Neuron (in vitro differentiated cells): ENCODE data around the gene SUCLG2.

ENCODE experiments used
- H2AFZ ChIP-seq: one replicate; pipeline ENCODE4 v1.6.1; 2013; ENCODE audit warnings: low read depth, mild to moderate bottlenecking, inconsistent platforms, low read length, moderate library complexity
- H3K27me3 ChIP-seq: one replicate; pipeline ENCODE4 v1.6.1; 2013; ENCODE audit warnings: low read length; ENCODE audit not compliant: insufficient read depth
- H3K36me3 ChIP-seq: one replicate; pipeline ENCODE4 v1.6.1; 2013; ENCODE audit warnings: low read length; ENCODE audit not compliant: insufficient read depth
- H3K4me1 ChIP-seq: one replicate; pipeline ENCODE4 v1.6.1; 2013; ENCODE audit warnings: low read length; ENCODE audit not compliant: insufficient read depth
- H3K4me3 ChIP-seq: 2 replicates; pipeline ENCODE4 v1.5.1; 2013; ENCODE audit warnings: mild to moderate bottlenecking, low read length, moderate library complexity
- H3K9me3 ChIP-seq: one replicate; pipeline ENCODE4 v1.6.1; 2013; ENCODE audit warnings: low read length

SUCLG2 gene

GRCh38 chr3:67619991-67620390 is 34.4 kb downstream of the SUCLG2 start:
- H2AFZ ChIP-seq: no peak overlapping the region
- no peaks in the 10 kb centered on the region for H3K27me3 ChIP-seq
- peaks cover 2% of the 10 kb centered on the region for H3K9me3 ChIP-seq
- peaks cover 12% of the 10 kb centered on the region for H3K36me3 ChIP-seq
- no peak overlapping the region for H3K4me3 ChIP-seq
- H3K4me1 ChIP-seq: peaks cover 12% of the 10 kb centered on the region

GRCh38 chr3:67617518-67617917 is 36.9 kb downstream of the SUCLG2 start:
- H2AFZ ChIP-seq: no peak overlapping the region

GRCh38 chr3:67616046-67616445 is 38.4 kb downstream of the SUCLG2 start:
- Histone ChIP-seq H3K27me3 (no peaks in the 10 kb centered on the region), H3K4me3 (no peak overlapping the region), H3K4me1 (no peaks in the 10 kb centered on the region), H3K9me3 (no peaks in the 10 kb centered on the region), H2AFZ (no peak overlapping the region), H3K36me3 (peaks cover 9% of the 10 kb centered on the region)

More at GRCh38 chr3:67617518-67617917, 36.9 kb downstream of the SUCLG2 start:
- H3K9me3 ChIP-seq: no peaks in the 10 kb centered on the region
- no peak overlapping the region for H3K4me3 ChIP-seq
- H3K27me3 ChIP-seq: no peaks in the 10 kb centered on the region
- H3K4me1 ChIP-seq: no peaks in the 10 kb centered on the region
- H3K36me3 ChIP-seq: peaks cover 9% of the 10 kb centered on the region

DNA sequence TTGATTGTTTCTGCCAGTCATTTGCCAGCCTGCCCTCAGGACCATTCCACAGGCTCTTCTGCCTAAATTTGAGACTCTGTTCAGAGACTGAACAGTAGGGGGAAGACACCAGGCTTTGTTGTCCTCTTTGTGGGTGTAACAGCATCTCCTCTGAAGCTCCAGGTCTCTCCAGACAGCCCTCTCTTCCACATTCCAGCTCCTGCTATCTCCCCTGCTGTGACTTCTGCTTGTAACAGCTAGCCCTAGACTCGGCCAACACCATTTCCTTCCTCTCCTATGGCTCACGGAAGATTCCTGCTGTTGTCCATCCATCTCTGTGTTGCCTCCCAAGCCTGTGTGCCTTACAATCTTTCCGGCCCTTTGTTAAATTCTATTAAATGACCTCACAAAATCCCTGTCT is 40.2 kb downstream of the SUCLG2 start:
- Histone ChIP-seq H3K36me3 (peaks cover 12% of the 10 kb centered on the region), H3K4me3 (no peak overlapping the region), H3K4me1 (no peaks in the 10 kb centered on the region), H3K27me3 (no peaks in the 10 kb centered on the region), H3K9me3 (no peaks in the 10 kb centered on the region), H2AFZ (no peak overlapping the region)

GRCh38 chr3:67610458-67610857 is 44.0 kb downstream of the SUCLG2 start:
- Histone ChIP-seq H2AFZ (no peak overlapping the region), H3K4me1 (no peaks in the 10 kb centered on the region), H3K27me3 (no peaks in the 10 kb centered on the region), H3K36me3 (peaks cover 39% of the 10 kb centered on the region), H3K9me3 (no peaks in the 10 kb centered on the region), H3K4me3 (no peak overlapping the region)

DNA sequence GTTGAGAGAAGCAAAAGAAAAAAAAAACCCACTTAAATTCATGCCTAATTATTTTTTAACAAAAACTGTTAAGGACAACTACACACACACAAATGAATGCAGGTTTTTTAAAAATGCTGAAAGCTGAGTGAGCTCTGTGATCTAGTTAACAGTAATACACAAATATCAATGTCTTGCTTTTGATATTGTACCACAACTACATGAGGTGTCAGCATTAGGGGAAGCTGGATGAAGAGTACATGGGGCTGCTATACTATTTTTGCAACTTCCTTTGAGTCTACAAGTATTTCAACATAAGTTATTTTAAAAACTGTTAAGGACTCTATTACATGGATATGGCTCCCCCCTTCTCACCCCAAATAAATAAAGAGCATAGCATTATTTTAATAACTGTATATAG is 44.7 kb downstream of the SUCLG2 start:
- peaks cover 46% of the 10 kb centered on the region for H3K36me3 ChIP-seq

DNA sequence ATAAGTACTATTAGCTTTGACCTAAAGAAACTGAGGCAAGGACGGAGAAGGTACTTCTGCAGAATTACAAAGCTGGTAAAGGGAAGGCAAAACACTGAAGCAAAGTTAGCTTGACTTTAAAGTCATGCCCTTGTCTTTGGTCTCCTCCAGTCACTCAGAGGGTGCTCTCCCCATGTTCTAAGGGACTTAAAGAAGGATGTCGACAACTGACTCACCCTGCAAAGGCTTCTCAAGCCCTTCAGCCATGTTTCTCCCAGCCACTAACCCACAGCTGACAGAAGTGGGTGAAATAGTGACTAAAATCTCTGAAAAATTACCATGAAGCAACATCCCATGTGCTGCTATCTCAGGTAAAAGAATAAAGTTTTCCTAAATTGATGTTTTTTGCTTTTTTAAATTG is 46.4 kb downstream of the SUCLG2 start:
- Histone ChIP-seq H3K27me3 (no peaks in the 10 kb centered on the region), H2AFZ (no peak overlapping the region), H3K36me3 (peaks cover 51% of the 10 kb centered on the region), H3K4me3 (no peak overlapping the region), H3K4me1 (no peaks in the 10 kb centered on the region), H3K9me3 (no peaks in the 10 kb centered on the region)

More for the DNA sequence above, 44.7 kb downstream of the SUCLG2 start:
- Histone ChIP-seq H3K4me1 (no peaks in the 10 kb centered on the region), H3K27me3 (no peaks in the 10 kb centered on the region), H2AFZ (no peak overlapping the region), H3K9me3 (no peaks in the 10 kb centered on the region), H3K4me3 (no peak overlapping the region)

- Histone ChIP-seq H2AFZ (no peak overlapping the region), H3K9me3 (no peaks in the 10 kb centered on the region), H3K36me3 (peaks cover 48% of the 10 kb centered on the region), H3K4me3 (no peak overlapping the region), H3K27me3 (no peaks in the 10 kb centered on the region), H3K4me1 (no peaks in the 10 kb centered on the region)
Measured at GRCh38 chr3:67605377-67605776, 49.0 kb downstream of the SUCLG2 start.

GRCh38 chr3:67602816-67603215 is 51.6 kb downstream of the SUCLG2 start:
- H3K9me3 ChIP-seq: no peaks in the 10 kb centered on the region
- H3K4me3 ChIP-seq: no peak overlapping the region
- no peaks in the 10 kb centered on the region for H3K4me1 ChIP-seq
- peaks cover 35% of the 10 kb centered on the region for H3K36me3 ChIP-seq
- no peaks in the 10 kb centered on the region for H3K27me3 ChIP-seq
- no peak overlapping the region for H2AFZ ChIP-seq

GRCh38 chr3:67601919-67602608 is 52.3 kb downstream of the SUCLG2 start:
- H3K27me3 ChIP-seq: no peaks in the 10 kb centered on the region
- no peaks in the 10 kb centered on the region for H3K9me3 ChIP-seq
- H3K36me3 ChIP-seq: peaks cover 28% of the 10 kb centered on the region

GRCh38 chr3:67601385-67601784 is 53.0 kb downstream of the SUCLG2 start:
- Histone ChIP-seq H3K4me3 (no peak overlapping the region), H3K27me3 (no peaks in the 10 kb centered on the region), H3K4me1 (no peaks in the 10 kb centered on the region), H3K36me3 (peaks cover 23% of the 10 kb centered on the region), H2AFZ (no peak overlapping the region), H3K9me3 (no peaks in the 10 kb centered on the region)

More at GRCh38 chr3:67601919-67602608, 52.3 kb downstream of the SUCLG2 start:
- Histone ChIP-seq H3K4me1 (no peaks in the 10 kb centered on the region), H2AFZ (no peak overlapping the region), H3K4me3 (no peak overlapping the region)

DNA sequence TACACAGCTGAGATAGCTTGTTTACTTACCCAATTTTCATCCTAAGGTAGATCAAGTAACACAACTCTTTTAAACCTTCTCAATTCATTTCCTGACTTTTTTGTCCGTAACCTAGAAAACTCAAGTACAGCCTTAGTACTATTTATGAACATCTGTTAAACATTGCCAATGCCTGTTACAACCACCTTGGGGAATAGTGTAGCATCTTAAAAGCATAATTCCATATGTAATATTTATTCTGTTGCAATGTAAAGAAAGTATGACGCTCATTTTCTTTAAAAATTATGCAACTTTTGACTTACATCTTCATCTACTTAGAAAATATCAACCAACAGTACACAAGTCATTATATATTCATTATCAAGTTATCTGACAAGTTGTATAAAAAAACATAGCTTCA is 54.6 kb downstream of the SUCLG2 start:
- no peak overlapping the region for H3K4me3 ChIP-seq
- H3K36me3 ChIP-seq: peaks cover 8% of the 10 kb centered on the region
- no peaks in the 10 kb centered on the region for H3K4me1 ChIP-seq
- no peaks in the 10 kb centered on the region for H3K27me3 ChIP-seq
- H3K9me3 ChIP-seq: no peaks in the 10 kb centered on the region
- no peak overlapping the region for H2AFZ ChIP-seq

DNA sequence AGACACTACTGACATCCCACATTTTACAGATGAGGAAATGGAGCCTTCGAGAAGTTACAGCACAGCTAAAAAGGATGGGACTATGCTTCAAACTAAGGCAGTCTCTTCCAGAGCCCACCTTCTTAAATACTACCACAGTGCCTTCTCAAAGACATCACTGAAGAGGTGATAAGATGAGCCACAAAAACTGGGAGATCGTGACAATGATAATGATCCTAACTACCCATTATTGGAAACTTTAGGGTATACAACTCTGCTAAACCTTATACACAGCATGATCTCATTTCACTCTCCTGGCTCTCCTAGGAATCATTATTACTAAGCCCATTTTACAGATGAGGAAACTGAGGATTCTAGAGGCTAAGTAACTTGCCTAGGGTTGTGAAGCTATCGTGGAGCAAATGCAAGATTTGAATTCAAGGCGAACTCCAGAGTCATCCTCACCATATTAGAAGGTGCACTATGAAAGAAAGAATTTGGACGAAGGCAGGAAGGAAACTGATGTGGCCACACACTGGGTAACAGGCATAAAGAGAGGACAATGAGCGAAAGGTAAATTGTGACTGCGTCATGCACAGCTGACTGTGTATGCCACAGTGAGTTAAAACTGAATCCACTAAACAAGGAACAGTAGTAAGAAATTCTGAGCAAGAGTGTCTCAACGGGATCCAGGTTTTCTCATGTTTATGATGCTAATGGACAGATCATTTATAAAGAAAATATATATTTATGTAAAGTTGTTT is 55.4 kb downstream of the SUCLG2 start:
- H3K4me3 ChIP-seq: no peak overlapping the region
- no peaks in the 10 kb centered on the region for H3K27me3 ChIP-seq
- H3K36me3 ChIP-seq: peaks cover 2% of the 10 kb centered on the region
- H3K4me1 ChIP-seq: no peaks in the 10 kb centered on the region
- no peaks in the 10 kb centered on the region for H3K9me3 ChIP-seq
- no peak overlapping the region for H2AFZ ChIP-seq
